ENCODE measurements around the gene CSF3R. TPM values are rescaled to one million over a fixed set of nuclear protein-coding genes. Genes with fewer than 3 reads are reported as not detected.
"Not testable (repeated sequence)": the region's sequence is repeated elsewhere in the genome, so short reads cannot be mapped to it uniquely, and the experiment has no call there.

Gene CSF3R
- total RNA-seq, 1 donor from 2014 or later, result 0.16 TPM

DNA sequence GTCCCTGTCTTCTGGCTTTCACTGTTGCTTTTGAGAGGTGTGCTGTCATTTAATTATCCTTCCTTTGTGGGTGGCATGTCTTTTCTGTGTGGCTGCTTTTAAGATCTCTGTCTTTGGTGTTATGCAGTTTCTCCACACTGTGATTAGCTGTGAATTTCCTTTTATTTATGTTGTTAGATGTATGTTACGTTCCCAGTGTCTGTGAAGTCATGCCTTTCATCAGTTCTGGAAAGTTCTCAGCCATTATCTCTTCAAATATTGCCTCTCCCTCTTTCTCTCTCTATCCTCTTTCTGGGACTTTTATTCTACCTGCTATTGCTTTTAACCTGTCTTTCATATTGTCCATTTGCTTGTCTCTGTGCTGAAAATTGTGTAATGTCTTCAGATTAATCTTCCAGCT, 21.0 kb upstream of the CSF3R start:
- DNase-seq, result no peak
- H3K4me1 Mint-ChIP-seq, result no peaks in the 10 kb centered on the region
- no peak overlapping the region for H3K27ac Mint-ChIP-seq
- H3K27me3 Mint-ChIP-seq, result peaks cover 29% of the 10 kb centered on the region
- intact Hi-C loops (cut with micrococcal nuclease), result no loop called here
- no peaks in the 10 kb centered on the region for H3K9me3 Mint-ChIP-seq
- H3K36me3 Mint-ChIP-seq (ENCODE audit: low read depth), result no peaks in the 10 kb centered on the region
- no peak overlapping the region for H3K4me3 Mint-ChIP-seq

DNA sequence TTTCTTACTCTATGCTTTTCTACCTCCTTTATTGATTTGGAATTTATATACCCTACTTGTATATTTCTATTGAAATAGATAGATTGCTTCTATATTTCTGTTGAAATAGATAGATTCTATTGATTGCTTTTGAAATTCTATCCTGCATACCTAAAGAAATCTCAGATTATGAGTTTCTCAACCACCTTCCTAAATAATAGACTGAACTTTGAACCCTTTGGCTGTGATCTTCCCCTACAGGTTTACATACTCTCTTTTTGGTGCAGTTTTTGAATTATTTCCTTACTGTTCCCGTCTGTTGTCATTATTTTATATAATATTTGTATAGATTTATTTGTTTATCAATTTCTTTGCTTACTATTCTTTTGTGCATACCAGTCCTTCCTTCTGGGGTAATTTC, 20.4 kb upstream of the CSF3R start:
- Mint-ChIP-seq H3K4me3 (no peak overlapping the region), H3K27me3 (peaks cover 32% of the 10 kb centered on the region), H3K36me3 (ENCODE audit: low read depth) (no peaks in the 10 kb centered on the region), H3K27ac (no peak overlapping the region), H3K9me3 (no peaks in the 10 kb centered on the region), H3K4me1 (no peaks in the 10 kb centered on the region)
- intact Hi-C loops (cut with micrococcal nuclease), result no loop called here
- DNase-seq, result no peak

DNA sequence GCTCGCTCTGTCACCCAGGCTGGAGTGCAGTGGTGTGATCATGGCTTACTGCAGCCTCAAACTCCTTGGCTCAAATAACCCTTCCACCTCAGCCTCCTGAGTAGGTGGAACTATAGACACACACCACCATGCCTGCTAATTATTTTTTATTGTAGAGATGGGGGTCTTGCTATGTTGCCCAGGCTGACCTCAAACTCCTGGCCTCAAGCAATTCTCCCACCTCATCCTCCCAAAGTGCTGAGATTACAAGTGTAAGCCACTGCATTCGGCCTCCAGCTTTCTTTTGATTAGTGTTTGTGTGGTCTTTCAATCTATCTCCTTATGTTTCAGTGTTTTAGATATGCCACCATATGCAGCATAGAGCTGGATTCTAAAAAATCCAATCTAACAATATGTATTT, 19.9 kb upstream of the CSF3R start:
- Mint-ChIP-seq H3K27ac (no peak overlapping the region), H3K4me1 (no peaks in the 10 kb centered on the region), H3K36me3 (ENCODE audit: low read depth) (no peaks in the 10 kb centered on the region), H3K4me3 (no peak overlapping the region), H3K27me3 (peaks cover 35% of the 10 kb centered on the region), H3K9me3 (no peaks in the 10 kb centered on the region)
- intact Hi-C loops (cut with micrococcal nuclease), result no loop called here
- no peak for DNase-seq

DNA sequence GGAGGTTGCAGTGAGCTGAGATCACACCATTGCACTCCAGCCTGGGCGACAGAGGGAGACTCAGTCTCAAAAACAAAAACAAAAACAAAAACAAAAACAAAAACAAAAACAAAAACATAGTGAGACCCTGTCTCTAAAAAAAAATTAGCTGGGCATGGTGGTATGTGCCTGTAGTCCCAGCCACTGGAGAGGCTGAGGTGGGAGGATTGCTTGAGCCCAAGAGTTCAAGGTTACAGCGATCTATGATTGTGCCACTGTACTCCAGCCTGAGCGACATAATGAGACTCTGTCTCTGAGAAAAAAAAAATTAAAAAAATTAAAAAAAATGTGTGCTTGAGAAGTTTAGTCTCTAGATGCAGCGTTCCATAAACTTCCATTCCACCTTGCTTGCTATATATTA, 19.2 kb upstream of the CSF3R start:
- H3K4me3 Mint-ChIP-seq; H3K36me3 Mint-ChIP-seq (ENCODE audit: low read depth); H3K27ac Mint-ChIP-seq; H3K9me3 Mint-ChIP-seq; H3K4me1 Mint-ChIP-seq; DNase-seq; intact Hi-C loops (cut with micrococcal nuclease): not testable (repeated sequence)
- peaks cover 39% of the 10 kb centered on the region for H3K27me3 Mint-ChIP-seq

DNA sequence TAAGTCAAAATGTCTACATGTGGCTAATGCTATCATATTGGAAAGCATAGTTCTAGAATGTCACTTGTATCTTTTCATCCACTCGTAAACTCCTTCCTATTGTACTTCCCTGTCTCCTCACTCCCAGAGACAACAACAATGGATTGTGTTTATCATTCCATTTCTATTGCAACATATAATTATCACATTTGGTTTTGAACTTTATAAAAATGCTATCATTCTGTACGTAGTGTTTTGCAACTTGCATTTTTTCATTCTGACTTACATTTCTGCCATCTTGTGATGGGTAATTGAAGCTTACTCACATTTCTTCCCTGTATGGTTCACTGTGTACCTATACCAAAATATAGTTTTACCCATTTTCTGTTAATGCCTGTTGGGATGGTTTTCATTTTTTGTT, 14.5 kb upstream of the CSF3R start:
- Mint-ChIP-seq H3K36me3 (ENCODE audit: low read depth) (no peaks in the 10 kb centered on the region), H3K4me1 (no peaks in the 10 kb centered on the region), H3K9me3 (no peaks in the 10 kb centered on the region), H3K4me3 (no peak overlapping the region), H3K27ac (no peak overlapping the region), H3K27me3 (peaks cover 19% of the 10 kb centered on the region)
- no peak for DNase-seq
- intact Hi-C loops (cut with micrococcal nuclease), result no loop called here

DNA sequence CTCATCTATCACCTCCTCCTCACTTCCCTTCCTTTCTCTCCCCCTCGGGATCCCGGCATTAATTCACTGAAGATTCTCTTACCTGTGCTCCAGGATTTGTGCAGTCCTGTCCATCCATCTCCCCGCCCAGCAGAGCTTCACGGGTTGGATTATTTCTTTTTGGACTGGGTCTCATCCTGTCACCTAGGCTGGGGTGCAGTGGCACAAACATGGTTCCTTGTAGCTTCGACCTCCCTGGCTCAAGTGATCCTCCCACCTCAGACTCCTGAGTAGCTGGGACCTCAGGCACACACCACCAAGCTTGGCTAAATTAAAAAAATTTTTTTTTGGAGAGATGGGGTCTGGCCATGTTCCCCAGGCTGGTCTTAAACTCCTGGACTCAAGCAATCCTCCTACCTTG, 12.3 kb upstream of the CSF3R start:
- Mint-ChIP-seq H3K4me1 (no peaks in the 10 kb centered on the region), H3K9me3 (no peaks in the 10 kb centered on the region), H3K4me3 (no peak overlapping the region), H3K27me3 (peaks cover 21% of the 10 kb centered on the region), H3K36me3 (ENCODE audit: low read depth) (no peaks in the 10 kb centered on the region), H3K27ac (no peak overlapping the region)
- DNase-seq, result no peak
- intact Hi-C loops (cut with micrococcal nuclease), result no loop called here

DNA sequence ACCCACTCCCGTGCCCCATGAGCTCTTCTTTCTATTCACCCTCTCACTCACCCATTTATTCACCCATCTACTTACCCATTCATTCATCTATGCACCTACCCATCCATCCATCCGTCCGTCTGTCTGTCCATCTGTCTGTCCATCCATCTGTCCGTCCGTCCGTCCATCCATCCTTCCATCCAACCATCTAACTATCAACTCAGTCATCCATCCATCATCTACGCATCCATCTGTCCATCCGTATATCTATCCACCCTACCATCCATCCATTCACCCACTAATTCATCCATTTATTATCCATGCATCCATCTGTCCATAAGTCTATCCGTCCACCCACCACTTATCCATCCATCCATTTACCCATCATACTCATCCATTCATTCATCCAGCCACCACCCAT, 10.8 kb upstream of the CSF3R start:
- H3K4me3 Mint-ChIP-seq, result no peak overlapping the region
- peaks cover 21% of the 10 kb centered on the region for H3K27me3 Mint-ChIP-seq
- no peaks in the 10 kb centered on the region for H3K4me1 Mint-ChIP-seq
- H3K36me3 Mint-ChIP-seq (ENCODE audit: low read depth), result no peaks in the 10 kb centered on the region
- no peak overlapping the region for H3K27ac Mint-ChIP-seq
- no peak for DNase-seq
- intact Hi-C loops (cut with micrococcal nuclease), result no loop called here
- H3K9me3 Mint-ChIP-seq, result no peaks in the 10 kb centered on the region

DNA sequence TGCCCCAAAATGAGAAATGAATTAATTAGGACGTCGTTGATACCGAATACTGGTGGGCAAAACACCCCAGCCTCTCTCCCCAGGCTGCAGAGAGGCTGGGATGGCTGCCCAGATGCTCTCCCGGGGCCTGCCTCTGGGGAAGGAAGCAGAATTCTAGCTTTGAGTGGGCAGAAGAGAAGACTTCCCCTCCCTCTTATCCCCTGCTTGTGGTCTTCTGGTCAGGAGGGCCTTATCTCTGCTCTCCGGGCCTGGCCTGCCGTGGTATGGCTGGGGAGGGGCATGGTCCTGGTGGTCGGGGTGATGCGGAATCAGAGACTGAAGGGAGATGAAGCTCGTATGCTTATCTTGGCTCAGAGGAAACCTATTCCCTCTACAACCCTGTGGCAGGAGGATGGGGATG, 9.8 kb upstream of the CSF3R start:
- Mint-ChIP-seq H3K9me3 (no peaks in the 10 kb centered on the region), H3K4me3 (no peak overlapping the region), H3K27me3 (peaks cover 14% of the 10 kb centered on the region), H3K4me1 (no peaks in the 10 kb centered on the region), H3K27ac (no peak overlapping the region), H3K36me3 (ENCODE audit: low read depth) (no peaks in the 10 kb centered on the region)
- intact Hi-C loops (cut with micrococcal nuclease), result no loop called here
- no peak for DNase-seq

DNA sequence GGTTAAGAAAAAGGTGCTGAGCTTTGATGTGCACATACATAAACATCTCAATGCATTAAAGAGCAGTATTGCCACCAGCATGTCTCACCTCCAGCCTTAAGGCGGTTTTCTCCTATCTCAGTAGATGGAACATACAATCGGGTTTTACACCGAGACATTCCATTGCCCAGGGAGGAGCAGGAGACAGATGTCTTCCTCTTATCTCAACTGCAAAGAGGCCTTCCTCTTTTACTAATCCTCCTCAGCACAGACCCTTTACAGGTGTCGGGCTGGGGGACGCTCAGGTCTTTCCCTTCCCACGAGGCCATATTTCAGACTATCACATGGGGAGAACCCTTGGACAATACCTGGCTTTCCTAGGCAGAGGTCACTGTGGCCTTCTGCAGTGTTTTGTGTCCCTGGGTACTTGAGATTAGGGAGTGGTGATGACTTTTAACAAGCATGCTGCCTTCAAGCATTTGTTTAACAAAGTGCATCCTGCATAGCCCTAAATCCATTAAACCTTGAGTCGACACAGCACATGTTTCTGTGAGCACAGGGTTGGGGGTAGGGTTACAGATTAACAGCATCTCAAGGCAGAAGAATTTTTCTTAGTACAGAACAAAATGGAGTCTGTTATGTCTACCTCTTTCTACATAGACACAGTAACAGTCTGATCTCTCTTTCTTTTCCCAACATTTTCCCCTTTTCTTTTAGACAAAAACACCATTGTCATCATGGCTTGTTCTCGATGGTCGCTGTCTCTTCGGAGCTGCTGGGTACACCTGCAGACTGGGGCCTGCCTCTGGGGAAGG, 6.7 kb upstream of the CSF3R start:
- H3K4me3 Mint-ChIP-seq; H3K27ac Mint-ChIP-seq; H3K36me3 Mint-ChIP-seq (ENCODE audit: low read depth); intact Hi-C loops (cut with micrococcal nuclease); DNase-seq; H3K4me1 Mint-ChIP-seq; H3K9me3 Mint-ChIP-seq: not testable (repeated sequence)
- peaks cover 11% of the 10 kb centered on the region for H3K27me3 Mint-ChIP-seq

DNA sequence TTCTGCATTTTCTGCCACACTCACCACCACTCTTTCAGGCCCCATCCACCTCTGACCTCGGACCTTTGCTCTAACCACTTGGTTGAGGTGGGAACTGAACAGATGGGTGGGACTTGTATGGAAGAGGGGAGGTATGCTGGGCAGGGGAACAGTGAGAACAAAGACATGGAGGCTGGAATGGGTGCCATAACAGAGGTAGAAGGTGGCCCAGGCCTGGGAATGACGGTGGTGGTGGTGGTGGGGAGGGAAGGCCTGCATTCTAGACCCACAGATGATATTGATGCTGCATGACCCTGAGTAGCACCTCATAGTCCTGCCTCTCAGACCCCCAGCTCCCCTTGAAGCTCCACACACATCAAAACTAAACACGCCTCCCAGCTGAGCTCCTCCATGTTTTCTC, 5.2 kb upstream of the CSF3R start:
- no peaks in the 10 kb centered on the region for H3K36me3 Mint-ChIP-seq (ENCODE audit: low read depth)
- intact Hi-C loops (cut with micrococcal nuclease), result no loop called here
- no peaks in the 10 kb centered on the region for H3K4me1 Mint-ChIP-seq
- H3K4me3 Mint-ChIP-seq, result no peak overlapping the region
- H3K9me3 Mint-ChIP-seq, result no peaks in the 10 kb centered on the region
- no peak for DNase-seq
- no peak overlapping the region for H3K27ac Mint-ChIP-seq
- peaks cover 6% of the 10 kb centered on the region for H3K27me3 Mint-ChIP-seq

DNA sequence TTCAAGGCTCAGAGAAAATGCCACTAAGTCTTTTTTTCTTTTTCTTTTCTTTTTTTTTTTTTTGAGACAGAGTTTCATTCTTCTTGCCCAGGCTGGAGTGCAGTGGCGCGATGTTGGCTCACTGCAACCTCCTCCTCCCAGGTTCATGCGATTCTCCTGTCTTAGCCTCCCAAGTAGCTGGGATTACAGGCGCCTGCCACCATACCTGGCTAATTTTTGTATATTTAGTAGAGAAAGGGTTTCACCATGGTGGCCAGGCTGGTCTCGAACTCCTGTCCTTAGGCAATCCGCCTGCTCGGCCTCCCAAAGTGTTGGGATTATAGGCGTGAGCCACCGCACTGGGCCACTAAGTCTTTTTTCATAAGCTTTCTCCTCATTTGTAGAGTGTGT, 4.6 kb upstream of the CSF3R start:
- H3K36me3 Mint-ChIP-seq (ENCODE audit: low read depth); H3K4me1 Mint-ChIP-seq; H3K27ac Mint-ChIP-seq; H3K4me3 Mint-ChIP-seq; H3K27me3 Mint-ChIP-seq; intact Hi-C loops (cut with micrococcal nuclease); H3K9me3 Mint-ChIP-seq; DNase-seq: not testable (repeated sequence)

DNA sequence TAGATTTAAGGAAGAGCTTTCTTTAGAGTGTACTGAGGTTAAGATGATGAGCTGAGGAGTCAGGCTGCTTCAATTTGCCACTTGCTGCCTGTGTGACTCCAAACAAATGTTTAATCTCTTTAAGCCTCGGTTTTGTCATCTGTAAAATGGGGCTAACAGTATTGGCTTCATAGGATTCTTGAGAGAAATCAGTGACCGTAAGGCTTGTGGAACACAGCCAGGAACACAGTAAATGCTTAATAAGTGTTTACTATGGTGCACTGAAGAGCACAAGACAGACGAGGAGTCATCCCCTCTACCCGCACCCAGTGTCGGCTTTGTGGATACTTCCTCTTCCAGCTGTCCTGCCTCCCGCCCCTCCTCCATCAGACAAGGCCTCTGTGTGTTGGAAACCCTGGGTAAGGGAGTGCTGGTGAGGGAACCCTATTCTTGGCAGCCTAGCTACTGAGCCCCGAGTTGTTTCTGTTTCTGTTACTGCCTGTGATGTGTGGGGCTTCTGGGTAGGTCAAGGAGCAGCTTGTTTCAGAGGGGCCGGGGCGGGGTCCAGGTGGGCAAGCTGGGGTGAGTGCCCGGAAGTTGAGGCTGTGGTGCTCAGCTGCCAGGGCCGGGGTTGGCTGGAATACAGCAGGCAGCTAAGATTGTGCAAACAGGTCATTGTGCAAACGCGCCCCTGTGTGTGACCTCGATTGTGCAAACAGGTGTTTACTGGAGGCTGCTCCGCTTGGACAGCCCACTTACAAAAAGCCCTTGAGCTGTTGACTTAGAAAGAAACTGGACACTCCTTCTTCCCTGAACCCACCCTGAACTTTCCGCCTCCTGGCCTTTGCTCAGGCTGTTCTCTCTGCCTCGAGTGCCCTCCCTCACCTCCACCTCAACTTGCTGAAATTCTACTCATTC, 4.0 kb upstream of the CSF3R start:
- H3K4me1 Mint-ChIP-seq, result peaks cover 7% of the 10 kb centered on the region
- H3K4me3 Mint-ChIP-seq, result no peak overlapping the region
- no peaks in the 10 kb centered on the region for H3K36me3 Mint-ChIP-seq (ENCODE audit: low read depth)
- intact Hi-C loops (cut with micrococcal nuclease), result no loop called here
- no peak overlapping the region for H3K27ac Mint-ChIP-seq
- no peaks in the 10 kb centered on the region for H3K9me3 Mint-ChIP-seq
- peaks cover 4% of the 10 kb centered on the region for H3K27me3 Mint-ChIP-seq
- no peak for DNase-seq

DNA sequence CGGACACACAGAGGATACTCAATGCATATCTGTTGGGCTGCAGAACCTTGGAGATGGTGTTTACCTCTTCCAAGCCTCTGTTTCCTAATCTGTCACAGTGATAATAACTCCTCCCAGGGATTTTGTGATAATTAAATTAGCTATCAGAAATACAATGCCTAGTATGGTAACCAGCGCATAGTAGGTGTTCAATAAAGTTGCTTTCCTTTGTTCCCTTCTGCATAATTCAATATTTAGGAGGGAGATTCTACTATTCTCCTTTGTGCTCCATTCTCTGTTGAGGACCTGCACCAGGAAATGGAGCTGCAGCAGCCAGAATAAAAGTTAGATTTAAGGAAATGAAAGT, 3.4 kb upstream of the CSF3R start:
- H3K27ac Mint-ChIP-seq, result no peak overlapping the region
- H3K9me3 Mint-ChIP-seq, result no peaks in the 10 kb centered on the region
- peaks cover 2% of the 10 kb centered on the region for H3K27me3 Mint-ChIP-seq
- no peak overlapping the region for H3K4me3 Mint-ChIP-seq
- DNase-seq, result no peak
- intact Hi-C loops (cut with micrococcal nuclease), result no loop called here
- H3K36me3 Mint-ChIP-seq (ENCODE audit: low read depth), result no peaks in the 10 kb centered on the region
- H3K4me1 Mint-ChIP-seq, result peaks cover 8% of the 10 kb centered on the region

DNA sequence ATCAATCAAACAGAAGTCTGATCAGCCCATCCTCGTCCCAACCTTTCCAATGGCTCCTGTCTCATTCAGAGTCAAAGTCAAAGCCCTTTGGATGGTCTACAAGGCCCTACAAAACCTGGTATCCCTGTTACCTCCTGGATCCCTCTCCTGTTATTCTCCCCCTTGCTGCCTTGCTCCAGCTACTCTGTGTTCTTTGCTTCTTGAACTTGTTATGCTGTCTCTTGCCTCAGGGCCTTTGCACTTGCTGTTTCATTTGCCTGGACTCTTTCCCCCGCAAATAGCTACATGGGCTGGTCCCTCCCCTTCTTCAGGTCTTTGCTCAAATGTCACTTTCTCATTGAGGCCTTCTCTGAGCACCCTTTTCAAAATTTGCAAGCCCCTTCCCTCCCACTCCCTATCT, 1.4 kb upstream of the CSF3R start:
- Mint-ChIP-seq H3K9me3 (no peaks in the 10 kb centered on the region), H3K27me3 (no peaks in the 10 kb centered on the region), H3K4me1 (peaks cover 14% of the 10 kb centered on the region), H3K36me3 (ENCODE audit: low read depth) (no peaks in the 10 kb centered on the region), H3K4me3 (no peak overlapping the region), H3K27ac (no peak overlapping the region)
- DNase-seq, result no peak
- intact Hi-C loops (cut with micrococcal nuclease), result no loop called here

All from activated CD4-positive, alpha-beta T cell treated with anti-CD3 and anti-CD28 coated beads, Interleukin-2, amount 10 ng/mL, durations not matched to agents 24 days and 14 days (primary cell).